ENCODE data around the gene HAAO.

DNA sequence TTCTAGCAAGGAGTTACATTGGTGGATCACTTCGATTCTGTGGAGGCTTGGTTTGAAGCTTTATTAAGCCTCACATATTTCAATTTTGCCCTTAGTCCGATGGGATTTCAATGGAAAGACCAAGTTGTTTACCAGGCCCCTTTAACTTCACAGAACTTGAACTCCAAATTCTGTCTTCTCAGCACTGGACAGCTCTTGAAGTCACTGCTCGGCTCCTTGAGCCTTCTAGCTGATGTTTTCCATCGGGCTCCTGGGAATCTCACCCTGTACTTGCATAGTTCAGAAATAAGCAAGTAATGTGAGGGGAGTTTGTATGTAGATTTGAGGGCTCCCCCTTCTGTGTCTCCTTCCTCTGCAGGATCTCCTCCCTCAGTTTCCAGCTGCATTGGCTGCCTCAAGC is 43.5 kb downstream of the HAAO start:
- TF ChIP-seq CTCF (conservative IDR thresholded peaks at IDR 0.05; ENCODE audit: low read length), result no peak
- no peak for TF ChIP-seq EZH2phosphoT487 (IDR thresholded peaks at IDR 0.05; ENCODE audit: borderline replicate concordance)
